Measurements from ENCODE around the gene FAM89B.

Gene FAM89B

GRCh38 chr11:65591939-65592857 lies 19.9 kb downstream of the FAM89B start:
- no peak for DNase-seq

- DNase-seq: no peak
Measured at GRCh38 chr11:65592858-65593517, 20.6 kb downstream of the FAM89B start.

- peak; percentile 64 for DNase-seq
Measured at GRCh38 chr11:65593518-65594414, 21.4 kb downstream of the FAM89B start.

GRCh38 chr11:65595131-65595530 lies 22.8 kb downstream of the FAM89B start:
- no peak for DNase-seq

- no peak for DNase-seq
Measured at GRCh38 chr11:65595543-65596281, 23.4 kb downstream of the FAM89B start, which contains the start of gene KCNK7. KCNK7 (minus strand) TSS chr11:65595800; CDS start chr11:65595772, 28 bp downstream.

- no peak for DNase-seq
Measured at GRCh38 chr11:65596520-65596919, 24.2 kb downstream of the FAM89B start.

GRCh38 chr11:65598258-65598699 lies 25.9 kb downstream of the FAM89B start:
- no peak for DNase-seq

- DNase-seq: no peak
Measured at GRCh38 chr11:65599216-65599954, 27.0 kb downstream of the FAM89B start.

- no peak for DNase-seq
Measured at GRCh38 chr11:65599955-65600246, 27.6 kb downstream of the FAM89B start.

- no peak for DNase-seq
Measured at GRCh38 chr11:65604258-65604657, 31.9 kb downstream of the FAM89B start.

- DNase-seq: no peak
Measured at GRCh38 chr11:65606876-65607613, 34.7 kb downstream of the FAM89B start.

- DNase-seq: no peak
Measured at GRCh38 chr11:65607614-65608426, 35.5 kb downstream of the FAM89B start.

GRCh38 chr11:65609229-65609628 lies 36.9 kb downstream of the FAM89B start:
- no peak for DNase-seq

GRCh38 chr11:65609665-65610064 lies 37.3 kb downstream of the FAM89B start:
- DNase-seq: no peak

- DNase-seq: no peak
Measured at GRCh38 chr11:65610404-65610803, 38.1 kb downstream of the FAM89B start.

GRCh38 chr11:65611028-65611757 lies 38.9 kb downstream of the FAM89B start:
- DNase-seq: no peak

- DNase-seq: no peak
Measured at GRCh38 chr11:65611758-65612603, 39.6 kb downstream of the FAM89B start.

GRCh38 chr11:65612691-65613090 lies 40.4 kb downstream of the FAM89B start:
- no peak for DNase-seq
